GM12892 (cell line): Measurements from ENCODE around the gene KCNMA1.

Experiments
- POLR2A ChIP-seq: IDR thresholded peaks from 2 replicates; pipeline ENCODE4 v1.6.1; 2011; ENCODE audit warnings: low read depth, low read length, control low read depth
- TAF1 ChIP-seq: IDR thresholded peaks from 2 replicates; pipeline ENCODE4 v1.6.1; 2011; ENCODE audit warnings: low read depth, mild to moderate bottlenecking, control low read depth, low read length, borderline replicate concordance

- TF ChIP-seq TAF1 = no peak
- TF ChIP-seq POLR2A = no peak
These were observed 563.4 kb downstream of the KCNMA1 start for GRCh38 chr10:77074104-77074624.
